ENCODE data around the gene ACOT9. TPM values are rescaled to one million over a fixed set of nuclear protein-coding genes. Genes with fewer than 3 reads are reported as not detected.
A peak's percentile ranks its signal among the peaks of the same experiment; 100 is the strongest.

The ACOT9 gene
- total and polyA plus RNA-seq, 2 experiments from 2014 or later = 28.5 to 34.3 TPM

- H3K79me2 ChIP-seq (replicated peaks; ENCODE audit: insufficient read depth) = no peaks in the 10 kb centered on the region
- peaks cover 19% of the 10 kb centered on the region; the same call in 2 of the 3 replicates for H3K36me3 Mint-ChIP-seq (ENCODE audit: low read depth)
- no peak overlapping the region for H3K27ac ChIP-seq (ENCODE audit: low read depth)
- TF ChIP-seq ETS1 (IDR thresholded peaks at IDR 0.05) (no peak), REST (IDR thresholded peaks at IDR 0.05; ENCODE audit: unreplicated experiment) (no peak), JUNB (IDR thresholded peaks at IDR 0.05; ENCODE audit: unreplicated experiment) (no peak), EZH2 (IDR thresholded peaks at IDR 0.05; ENCODE audit: low read depth, unreplicated experiment) (no peak), CREB1 (CRISPR knock-in tag; IDR thresholded peaks at IDR 0.05; ENCODE audit: low read depth) (no peak), ZNF462 (CRISPR knock-in tag; IDR thresholded peaks at IDR 0.05) (no peak), STAT1 (IDR thresholded peaks at IDR 0.05; ENCODE audit: unreplicated experiment) (no peak), CTCF (conservative IDR thresholded peaks at IDR 0.05; ENCODE audit: low read depth in 2 of 2) (no peak), NANOG (IDR thresholded peaks at IDR 0.05; ENCODE audit: borderline replicate concordance) (no peak), POLR2AphosphoS5 (IDR thresholded peaks at IDR 0.05; ENCODE audit: low read depth) (no peak), ZNF114 (CRISPR knock-in tag; IDR thresholded peaks at IDR 0.05) (no peak), ZNF331 (CRISPR knock-in tag; IDR thresholded peaks at IDR 0.05; ENCODE audit: low read depth) (no peak), EZH2phosphoT487 (IDR thresholded peaks at IDR 0.05; ENCODE audit: unreplicated experiment) (no peak)
- no peak overlapping the region for H3K4me3 Mint-ChIP-seq
- H3K4me1 ChIP-seq (ENCODE audit: insufficient read depth) = no peaks in the 10 kb centered on the region
- H3F3A ChIP-seq (replicated peaks; ENCODE audit: low read depth) = no peaks in the 10 kb centered on the region; the same call in 1 of the 2 replicates
- 0 out of 3 replicates have a peak, but pooled peaks cover 2% of the 10 kb centered on the region for H3K4me1 Mint-ChIP-seq
- no peaks in the 10 kb centered on the region for H3K9me2 ChIP-seq (ENCODE audit: insufficient read depth)
- H4K20me1 ChIP-seq (replicated peaks; ENCODE audit: insufficient read depth) = no peaks in the 10 kb centered on the region
- H3K27ac Mint-ChIP-seq = no peak overlapping the region
- H3K9me3 Mint-ChIP-seq = no peaks in the 10 kb centered on the region
- H3K27me3 ChIP-seq (ENCODE audit: insufficient read depth) = no peaks in the 10 kb centered on the region
- ATAC-seq (peak; percentile 94), DNase-seq (ENCODE audit: low spot score) (peak; percentile 73)
- no peak overlapping the region for H2AFZ ChIP-seq
- H3K27me3 Mint-ChIP-seq (ENCODE audit: insufficient read depth, low read depth, poor library complexity) = peaks cover 1% of the 10 kb centered on the region
- H3K4me3 ChIP-seq = no peak overlapping the region
- no peak overlapping the region for H3K4me2 ChIP-seq
- no peaks in the 10 kb centered on the region for H3K36me3 ChIP-seq (ENCODE audit: insufficient read depth)
Measured at GRCh38 chrX:23699636-23700194, 43.4 kb downstream of the ACOT9 start.
